PC-9 (cell line): Measurements from ENCODE around the gene HS3ST6.

Source experiments
- EZH2 ChIP-seq: fragments of 200-600 bp; sonication (generic); IDR thresholded peaks from 2 replicates; pipeline ENCODE4 v1.8.0; 2017; ENCODE audit warnings: antibody characterized with exemption, low read depth
- TF ChIP-seq, protein P1 (sequence below): fragments of 200-600 bp; sonication (generic); conservative IDR thresholded peaks from 2 replicates; pipeline ENCODE4 v1.6.1; 2017; ENCODE audit warnings: mixed run types, antibody characterized with exemption, mild to moderate bottlenecking, moderate library complexity

DNA sequence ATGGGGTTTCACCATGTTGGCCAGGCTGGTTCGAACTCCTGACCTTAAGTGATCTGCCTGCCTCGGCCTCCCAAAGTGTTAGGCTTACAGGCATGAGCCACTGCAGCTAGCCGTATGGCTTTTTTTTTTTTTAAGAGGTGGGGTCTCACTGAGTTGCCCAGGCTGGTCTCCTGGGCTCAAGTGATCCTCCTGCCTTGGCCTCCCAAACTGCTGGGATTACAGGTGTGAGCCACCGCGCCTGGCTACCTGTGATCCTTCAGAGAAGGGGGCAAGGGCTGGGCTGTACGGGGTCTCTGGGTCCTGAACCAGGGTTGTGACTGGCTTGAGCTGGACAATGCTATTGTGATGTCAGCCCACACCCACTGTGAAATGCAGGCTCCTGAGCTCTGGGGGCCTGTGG, 48.2 kb upstream of the HS3ST6 start, which contains the start of gene RNF151:
- TF ChIP-seq, protein P1, sequence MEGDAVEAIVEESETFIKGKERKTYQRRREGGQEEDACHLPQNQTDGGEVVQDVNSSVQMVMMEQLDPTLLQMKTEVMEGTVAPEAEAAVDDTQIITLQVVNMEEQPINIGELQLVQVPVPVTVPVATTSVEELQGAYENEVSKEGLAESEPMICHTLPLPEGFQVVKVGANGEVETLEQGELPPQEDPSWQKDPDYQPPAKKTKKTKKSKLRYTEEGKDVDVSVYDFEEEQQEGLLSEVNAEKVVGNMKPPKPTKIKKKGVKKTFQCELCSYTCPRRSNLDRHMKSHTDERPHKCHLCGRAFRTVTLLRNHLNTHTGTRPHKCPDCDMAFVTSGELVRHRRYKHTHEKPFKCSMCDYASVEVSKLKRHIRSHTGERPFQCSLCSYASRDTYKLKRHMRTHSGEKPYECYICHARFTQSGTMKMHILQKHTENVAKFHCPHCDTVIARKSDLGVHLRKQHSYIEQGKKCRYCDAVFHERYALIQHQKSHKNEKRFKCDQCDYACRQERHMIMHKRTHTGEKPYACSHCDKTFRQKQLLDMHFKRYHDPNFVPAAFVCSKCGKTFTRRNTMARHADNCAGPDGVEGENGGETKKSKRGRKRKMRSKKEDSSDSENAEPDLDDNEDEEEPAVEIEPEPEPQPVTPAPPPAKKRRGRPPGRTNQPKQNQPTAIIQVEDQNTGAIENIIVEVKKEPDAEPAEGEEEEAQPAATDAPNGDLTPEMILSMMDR: no peak
- TF ChIP-seq EZH2: no peak
